T47D (cell line): ENCODE measurements around the gene TNFAIP8.
A peak's percentile ranks its signal among the peaks of the same experiment; 100 is the strongest.

Experiments used
- DNase-seq, 2 experiments: peaks; one replicate each; pipeline versions ENCODE4 v3.0.0 to v3.0.0-alpha.2; 2011 to 2012; ENCODE audit warnings: low read depth in 1 of 2, low spot score in 1 of 2
- JUND ChIP-seq: IDR thresholded peaks from 2 replicates; pipeline ENCODE4 v1.6.1; 2012; ENCODE audit warnings: low read depth
- in situ Hi-C: cut with HindIII; loops from 2 replicates; pipeline ENCODE4 v1.10.0; 2016; ENCODE audit warnings: low sequenced_read_pairs, low pct_unique_long_range_greater_than_20kb

TNFAIP8 gene

GRCh38 chr5:119343052-119343451, 12.8 kb upstream of the TNFAIP8 start:
- in situ Hi-C loops = no loop called here
- no peak for TF ChIP-seq JUND
- no peak for DNase-seq

- in situ Hi-C loops = no loop called here
- no peak for DNase-seq
- TF ChIP-seq JUND = no peak
These were observed 12.1 kb upstream of the TNFAIP8 start for GRCh38 chr5:119343766-119344165.

GRCh38 chr5:119344231-119344630, 11.6 kb upstream of the TNFAIP8 start:
- in situ Hi-C loops = no loop called here
- TF ChIP-seq JUND = no peak
- no peak for DNase-seq

GRCh38 chr5:119345861-119346260, 10.0 kb upstream of the TNFAIP8 start:
- in situ Hi-C loops = no loop called here
- no peak for TF ChIP-seq JUND
- no peak for DNase-seq

DNA sequence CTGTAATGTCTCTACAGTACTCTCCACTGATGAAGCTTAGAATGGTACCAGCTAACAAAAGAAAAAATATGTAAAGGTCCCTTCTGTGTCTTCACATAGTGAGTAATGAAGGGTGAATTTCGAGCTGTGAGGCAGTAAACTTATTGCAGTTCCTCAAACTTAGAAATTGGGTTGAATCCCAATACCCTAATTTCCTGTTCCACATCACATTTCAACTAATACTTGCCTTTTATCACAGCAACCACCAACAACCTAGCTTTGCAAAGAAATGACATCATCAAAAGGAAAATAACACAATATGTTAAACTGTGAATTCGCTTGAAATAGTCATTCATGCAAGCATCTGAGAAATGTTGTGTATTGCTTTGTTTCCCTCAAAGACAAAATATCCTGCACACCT, 9.4 kb upstream of the TNFAIP8 start:
- DNase-seq = no peak
- no peak for TF ChIP-seq JUND
- in situ Hi-C loops = no loop called here

- in situ Hi-C loops = no loop called here
These were observed 8.2 kb upstream of the TNFAIP8 start for GRCh38 chr5:119347574-119347973.

DNA sequence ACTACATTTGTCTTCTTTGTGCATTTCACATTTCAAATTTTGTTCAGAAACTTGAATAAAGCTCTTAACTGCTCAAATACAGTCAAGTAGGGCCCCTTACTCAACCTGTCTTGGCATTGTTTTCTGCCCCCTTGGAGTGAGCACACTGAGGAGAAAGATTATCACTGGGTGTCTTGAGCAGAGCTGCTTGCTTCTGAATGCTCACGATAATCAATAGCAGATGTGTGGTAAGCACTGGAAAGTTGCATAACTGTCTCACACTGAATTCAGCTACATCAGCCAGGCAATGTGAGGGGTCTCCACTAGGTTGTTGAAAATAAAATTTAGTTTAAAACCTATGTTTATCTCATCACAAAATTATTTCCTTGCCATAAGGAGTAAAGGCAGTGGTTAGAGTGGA, 7.8 kb upstream of the TNFAIP8 start:
- in situ Hi-C loops = no loop called here
- no peak for DNase-seq
- no peak for TF ChIP-seq JUND

More at GRCh38 chr5:119347574-119347973, 8.2 kb upstream of the TNFAIP8 start:
- DNase-seq = no peak
- no peak for TF ChIP-seq JUND

DNA sequence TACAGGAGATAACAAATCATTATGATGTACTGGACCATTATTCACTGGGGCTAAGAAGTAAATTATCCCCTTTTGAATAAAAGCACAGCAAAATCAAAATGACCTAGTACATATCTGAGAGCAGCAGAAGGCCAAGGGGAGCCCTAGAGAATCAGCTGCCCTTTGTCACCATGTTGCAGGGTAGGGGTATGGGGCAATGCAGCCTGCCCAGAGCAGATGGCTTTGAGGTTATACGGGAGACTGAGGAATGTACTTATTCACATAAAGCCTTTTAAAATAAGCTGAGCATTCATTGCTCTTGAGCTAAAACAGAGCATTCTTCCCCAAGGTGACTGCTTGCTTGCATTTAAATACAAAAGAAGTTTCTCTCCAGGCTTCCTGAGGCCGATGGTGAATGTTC, 2.6 kb upstream of the TNFAIP8 start:
- DNase-seq = no peak
- in situ Hi-C loops = no loop called here
- no peak for TF ChIP-seq JUND

DNA sequence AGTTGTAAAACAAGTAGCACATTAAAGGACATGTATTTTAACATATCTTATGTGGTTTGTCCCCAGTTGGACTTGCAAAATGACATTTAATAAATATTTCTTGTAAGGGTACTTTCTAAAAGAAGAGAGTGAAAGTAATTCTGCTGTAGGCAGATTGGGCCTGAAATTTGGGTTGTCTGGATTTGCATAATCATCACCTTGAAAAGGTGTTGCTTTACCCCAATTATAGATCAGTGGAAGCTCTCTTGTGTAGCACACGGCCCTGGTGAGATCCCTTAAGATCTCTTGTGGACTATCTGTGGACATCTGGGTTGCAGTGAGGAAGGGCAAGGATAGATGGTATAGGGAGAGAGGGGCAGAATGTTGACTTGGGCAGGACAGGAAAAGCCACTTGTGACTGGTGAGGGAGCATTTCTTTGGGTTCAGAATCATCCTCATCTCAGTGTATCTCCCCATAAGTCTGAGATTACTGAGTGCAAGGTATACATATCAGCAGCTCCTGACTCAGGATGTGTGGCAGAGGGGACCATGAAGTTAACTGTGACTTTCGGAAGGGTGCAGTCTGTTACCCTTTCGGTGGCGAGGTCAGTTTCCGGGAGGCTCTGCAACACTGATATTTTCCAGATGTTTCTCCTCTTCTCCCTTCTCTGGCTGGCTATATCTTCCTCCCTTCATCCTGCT, 2.0 kb upstream of the TNFAIP8 start:
- in situ Hi-C loops = no loop called here
- TF ChIP-seq JUND = no peak
- DNase-seq = no peak

DNA sequence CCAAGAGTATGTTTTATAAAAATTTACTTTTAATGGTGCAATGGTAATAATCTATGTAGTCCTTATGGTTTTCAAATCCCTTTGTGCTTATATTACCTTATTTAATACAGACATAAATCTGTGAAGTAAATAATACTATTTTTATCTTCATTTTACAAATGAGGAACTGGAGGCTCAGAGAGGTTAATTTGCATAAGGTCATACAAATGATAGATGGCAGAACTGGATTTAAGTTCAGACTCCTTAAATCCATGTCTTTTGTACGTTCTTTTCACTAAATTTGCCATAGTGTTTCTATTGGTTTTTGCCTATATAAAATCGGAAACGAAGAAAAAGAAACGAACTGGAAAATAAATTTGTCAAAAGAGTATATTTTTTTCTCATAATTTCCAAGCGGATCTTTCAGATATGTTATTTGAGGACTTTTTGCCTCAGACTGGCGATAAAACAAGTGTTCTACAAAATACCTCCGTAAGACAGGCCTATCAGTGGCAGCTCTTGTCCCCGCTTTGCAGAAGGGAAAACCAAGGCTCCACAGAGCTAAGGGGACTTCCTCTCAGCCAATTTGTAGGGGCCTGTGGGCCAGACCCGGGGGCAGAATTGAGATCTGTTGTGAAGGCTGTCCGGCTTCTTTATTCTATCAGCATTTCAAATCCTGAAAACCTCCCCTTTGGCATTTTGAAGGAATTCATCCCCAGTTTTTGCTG, 1.1 kb upstream of the TNFAIP8 start:
- no peak for DNase-seq
- in situ Hi-C loops = no loop called here
- no peak for TF ChIP-seq JUND

- no peak for DNase-seq
- TF ChIP-seq JUND = no peak
- in situ Hi-C loops = no loop called here
These were observed 578 bp upstream of the TNFAIP8 start for GRCh38 chr5:119355244-119355638.

- no peak for TF ChIP-seq JUND
- in situ Hi-C loops = no loop called here
- peak; percentile 26 to 30 for DNase-seq
These were observed 881 bp downstream of the TNFAIP8 start for GRCh38 chr5:119356612-119357188.

GRCh38 chr5:119357270-119357669, 1.5 kb downstream of the TNFAIP8 start:
- no peak for TF ChIP-seq JUND
- in situ Hi-C loops = no loop called here
- no peak for DNase-seq
